Measurements from ENCODE around the gene ACSL6.

GRCh38 chr5:132007399-132008162 lies 3.9 kb downstream of the ACSL6 start:
- TF ChIP-seq, protein P1, sequence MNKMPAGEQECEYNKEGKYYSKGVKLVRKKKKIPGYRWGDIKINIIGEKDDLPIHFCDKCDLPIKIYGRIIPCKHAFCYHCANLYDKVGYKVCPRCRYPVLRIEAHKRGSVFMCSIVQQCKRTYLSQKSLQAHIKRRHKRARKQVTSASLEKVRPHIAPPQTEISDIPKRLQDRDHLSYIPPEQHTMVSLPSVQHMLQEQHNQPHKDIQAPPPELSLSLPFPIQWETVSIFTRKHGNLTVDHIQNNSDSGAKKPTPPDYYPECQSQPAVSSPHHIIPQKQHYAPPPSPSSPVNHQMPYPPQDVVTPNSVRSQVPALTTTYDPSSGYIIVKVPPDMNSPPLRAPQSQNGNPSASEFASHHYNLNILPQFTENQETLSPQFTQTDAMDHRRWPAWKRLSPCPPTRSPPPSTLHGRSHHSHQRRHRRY (tag by site-specific recombination; IDR thresholded peaks at IDR 0.05): no peak
- TF ChIP-seq, protein P2, sequence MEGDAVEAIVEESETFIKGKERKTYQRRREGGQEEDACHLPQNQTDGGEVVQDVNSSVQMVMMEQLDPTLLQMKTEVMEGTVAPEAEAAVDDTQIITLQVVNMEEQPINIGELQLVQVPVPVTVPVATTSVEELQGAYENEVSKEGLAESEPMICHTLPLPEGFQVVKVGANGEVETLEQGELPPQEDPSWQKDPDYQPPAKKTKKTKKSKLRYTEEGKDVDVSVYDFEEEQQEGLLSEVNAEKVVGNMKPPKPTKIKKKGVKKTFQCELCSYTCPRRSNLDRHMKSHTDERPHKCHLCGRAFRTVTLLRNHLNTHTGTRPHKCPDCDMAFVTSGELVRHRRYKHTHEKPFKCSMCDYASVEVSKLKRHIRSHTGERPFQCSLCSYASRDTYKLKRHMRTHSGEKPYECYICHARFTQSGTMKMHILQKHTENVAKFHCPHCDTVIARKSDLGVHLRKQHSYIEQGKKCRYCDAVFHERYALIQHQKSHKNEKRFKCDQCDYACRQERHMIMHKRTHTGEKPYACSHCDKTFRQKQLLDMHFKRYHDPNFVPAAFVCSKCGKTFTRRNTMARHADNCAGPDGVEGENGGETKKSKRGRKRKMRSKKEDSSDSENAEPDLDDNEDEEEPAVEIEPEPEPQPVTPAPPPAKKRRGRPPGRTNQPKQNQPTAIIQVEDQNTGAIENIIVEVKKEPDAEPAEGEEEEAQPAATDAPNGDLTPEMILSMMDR (tag by site-specific recombination; IDR thresholded peaks at IDR 0.05): peak; percentile 74
- TF ChIP-seq PBX3 (CRISPR knock-in tag; IDR thresholded peaks at IDR 0.05) (no peak), MYNN (tag by site-specific recombination; IDR thresholded peaks at IDR 0.05; ENCODE audit: borderline replicate concordance) (no peak), ZNF423 (tag by site-specific recombination; IDR thresholded peaks at IDR 0.05) (no peak), ZBTB1 (tag by site-specific recombination; IDR thresholded peaks at IDR 0.05) (no peak), ZNF792 (tag by site-specific recombination; IDR thresholded peaks at IDR 0.05) (no peak), ZBTB17 (tag by site-specific recombination; IDR thresholded peaks at IDR 0.05) (no peak), ZBTB49 (tag by site-specific recombination; IDR thresholded peaks at IDR 0.05; ENCODE audit: low read depth) (no peak)

Data from HEK293 (cell line).